Esophagus muscularis mucosa (tissue), 4 donors: Measurements from ENCODE around the gene XNDC1N. TPM values are rescaled to one million over a fixed set of nuclear protein-coding genes. Genes with fewer than 3 reads are reported as not detected.
"Not testable (repeated sequence)": the region's sequence is repeated elsewhere in the genome, so short reads cannot be mapped to it uniquely, and the experiment has no call there.

Source experiments
- DNase-seq: peaks from one replicate; pipeline ENCODE4 v3.0.0-alpha.2; 2017; ENCODE audit errors: extremely low spot score
- H3K27ac ChIP-seq, 4 donors: fragments of 200-600 bp; sonication (generic); replicated peaks in 1 of 4; 1 replicate in 3 of 4; 2 replicates in 1 of 4; pipeline ENCODE4 v1.5.1; 2016 to 2019; ENCODE audit warnings: mild to moderate bottlenecking in 1 of 4
- H3K27me3 ChIP-seq, 4 donors: fragments of 200-600 bp; sonication (generic); one replicate each; pipeline versions ENCODE4 v1.5.1 to v1.6.0; 2016 to 2019
- H3K36me3 ChIP-seq, 4 donors: fragments of 200-600 bp; sonication (generic); one replicate each; pipeline ENCODE4 v1.5.1; 2016 to 2019
- H3K4me1 ChIP-seq, 4 donors: fragments of 200-600 bp; sonication (generic); one replicate each; pipeline ENCODE4 v1.5.1; 2016 to 2019
- H3K4me3 ChIP-seq, 4 donors: fragments of 200-600 bp; sonication (generic); 1 replicate in 2 of 4; 2 replicates in 2 of 4; pipeline ENCODE4 v1.5.1; 2016 to 2019; ENCODE audit warnings: mild to moderate bottlenecking in 4 of 4, moderate library complexity in 1 of 4
- H3K9me3 ChIP-seq, 4 donors: fragments of 200-600 bp; sonication (generic); 1 replicate in 3 of 4; 2 replicates in 1 of 4; pipeline ENCODE4 v1.5.1; 2016 to 2019
- EP300 ChIP-seq: sonication (generic); formaldehyde crosslinking; IDR thresholded peaks from one replicate; pipeline ENCODE4 v1.6.1; 2017; ENCODE audit warnings: antibody characterized with exemption
- POLR2A ChIP-seq: fragments of 450-650 bp; IDR thresholded peaks from one replicate; pipeline ENCODE4 v1.6.1; 2017; ENCODE audit warnings: antibody characterized with exemption, moderate library complexity, mild to moderate bottlenecking, low read depth
- POLR2AphosphoS5 ChIP-seq, 2 donors: sonication (generic); formaldehyde crosslinking; IDR thresholded peaks; one replicate each; pipeline ENCODE4 v1.6.1; 2017; ENCODE audit warnings: antibody characterized with exemption in 2 of 2
- WGBS: methylation state at CpG from one replicate; pipeline ENCODE4 v1.1.5; 2018; 5-methylcytosine and 5-hydroxymethylcytosine counted together
- intact Hi-C: fragments of 100-400 bp; cut with DNase I; formaldehyde crosslinking; loops from one replicate; pipeline ENCODE4 v1.15.1; 2023
- total RNA-seq, 4 donors: library from RNA; depleted of rRNA; stranded (reverse); fragments of >200 nt; gene quantifications; one replicate each; pipeline versions ENCODE4 v1.1.0 to v1.2.1, GENCODE V29; 2016
- TF ChIP-seq, protein P1 (sequence below), 3 experiments: fragments of 200-600 bp in 2 of 3; fragments of 450-650 bp in 1 of 3; sonication (generic) in 2 of 3; IDR thresholded peaks; one replicate each; pipeline ENCODE4 v1.5.1; 2017 to 2019; ENCODE audit warnings: antibody characterized with exemption in 3 of 3, mild to moderate bottlenecking in 2 of 3, moderate library complexity in 1 of 3

XNDC1N gene
- total RNA-seq, 4 donors from 2014 or later, result 5.6 to 10.4 (median 8.8) TPM

DNA sequence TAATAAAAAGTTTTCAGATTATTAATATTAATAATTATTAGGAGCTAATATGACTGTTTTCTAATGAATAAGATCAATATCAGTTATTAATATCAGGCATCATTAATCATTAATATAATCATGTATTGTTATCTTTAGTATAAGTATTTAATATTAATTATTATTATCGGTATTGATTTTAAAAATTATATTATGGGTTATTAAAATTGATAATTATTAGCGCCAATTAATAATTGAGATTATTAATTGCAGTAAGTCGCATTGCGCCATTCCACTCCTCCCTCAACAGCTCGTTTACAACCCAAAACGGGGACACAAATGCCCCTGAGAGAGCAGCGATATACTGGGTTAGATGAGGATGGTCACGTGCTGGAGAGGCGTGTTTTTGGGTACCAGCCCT is 20.2 kb downstream of the XNDC1N start:
- WGBS, result 92% methylated on average over 9 of the region's 9 CpGs

DNA sequence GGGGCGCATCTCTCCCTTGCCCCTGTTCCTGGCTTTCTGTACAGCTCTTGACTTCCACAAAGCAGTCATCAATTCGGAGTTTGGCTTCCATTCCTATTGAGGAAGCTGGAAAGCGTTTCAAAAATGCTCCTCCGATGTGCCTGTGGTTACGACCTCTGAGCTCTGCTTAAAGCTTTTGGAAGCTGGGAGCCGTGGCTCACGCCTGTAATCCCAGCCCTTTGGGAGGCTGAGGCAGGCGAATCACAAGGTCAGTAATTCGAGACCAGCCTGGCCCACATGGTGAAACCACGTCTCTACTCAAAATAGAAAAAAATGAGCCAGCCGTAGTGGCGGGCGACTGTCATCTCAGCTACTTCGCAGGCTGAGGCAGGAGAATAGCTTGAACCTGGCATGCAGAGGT is 27.3 kb downstream of the XNDC1N start:
- DNase-seq, result not testable (repeated sequence)
- peaks cover 0 to 32% (median 4%) of the 10 kb centered on the region in 4 donors for H3K36me3 ChIP-seq

More for the DNA sequence above, 20.2 kb downstream of the XNDC1N start:
- no peaks in the 10 kb centered on the region for H3K27me3 ChIP-seq
- no peaks in the 10 kb centered on the region for H3K9me3 ChIP-seq
- no peak overlapping the region for H3K27ac ChIP-seq
- DNase-seq, result no peak
- peaks cover 4 to 54% (median 24%) of the 10 kb centered on the region in 4 donors for H3K36me3 ChIP-seq
- H3K4me1 ChIP-seq, result no peaks in the 10 kb centered on the region
- no peak for TF ChIP-seq POLR2AphosphoS5 (IDR thresholded peaks at IDR 0.05)
- TF ChIP-seq POLR2A, result no peak
- TF ChIP-seq, protein P1, sequence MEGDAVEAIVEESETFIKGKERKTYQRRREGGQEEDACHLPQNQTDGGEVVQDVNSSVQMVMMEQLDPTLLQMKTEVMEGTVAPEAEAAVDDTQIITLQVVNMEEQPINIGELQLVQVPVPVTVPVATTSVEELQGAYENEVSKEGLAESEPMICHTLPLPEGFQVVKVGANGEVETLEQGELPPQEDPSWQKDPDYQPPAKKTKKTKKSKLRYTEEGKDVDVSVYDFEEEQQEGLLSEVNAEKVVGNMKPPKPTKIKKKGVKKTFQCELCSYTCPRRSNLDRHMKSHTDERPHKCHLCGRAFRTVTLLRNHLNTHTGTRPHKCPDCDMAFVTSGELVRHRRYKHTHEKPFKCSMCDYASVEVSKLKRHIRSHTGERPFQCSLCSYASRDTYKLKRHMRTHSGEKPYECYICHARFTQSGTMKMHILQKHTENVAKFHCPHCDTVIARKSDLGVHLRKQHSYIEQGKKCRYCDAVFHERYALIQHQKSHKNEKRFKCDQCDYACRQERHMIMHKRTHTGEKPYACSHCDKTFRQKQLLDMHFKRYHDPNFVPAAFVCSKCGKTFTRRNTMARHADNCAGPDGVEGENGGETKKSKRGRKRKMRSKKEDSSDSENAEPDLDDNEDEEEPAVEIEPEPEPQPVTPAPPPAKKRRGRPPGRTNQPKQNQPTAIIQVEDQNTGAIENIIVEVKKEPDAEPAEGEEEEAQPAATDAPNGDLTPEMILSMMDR (IDR thresholded peaks at IDR 0.05), result no peak
- no peak for TF ChIP-seq EP300
- H3K4me3 ChIP-seq, result no peak overlapping the region
- intact Hi-C loops, result no loop called here

DNA sequence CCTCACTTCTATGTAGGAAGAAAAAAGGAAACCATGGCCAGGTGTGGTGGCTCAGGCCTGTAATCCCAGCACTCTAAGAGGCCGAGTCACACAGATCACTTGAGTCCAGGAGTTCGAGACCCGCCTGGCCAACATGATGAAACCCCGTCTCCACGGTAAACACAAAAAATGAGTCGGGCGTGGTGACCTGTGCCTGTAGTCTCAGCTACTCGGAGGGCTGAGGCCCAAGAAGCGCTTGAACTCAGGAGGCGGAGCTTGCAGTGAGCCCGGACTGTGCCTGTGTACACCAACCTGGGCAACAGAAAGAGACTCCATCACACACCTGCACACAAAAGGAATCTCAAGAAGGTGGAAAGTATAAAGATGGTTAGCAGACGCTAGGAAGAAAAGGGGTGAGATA is 32.4 kb downstream of the XNDC1N start:
- no peaks in the 10 kb centered on the region for H3K4me1 ChIP-seq
- 95% methylated on average over 12 of the region's 12 CpGs for WGBS
- no peaks in the 10 kb centered on the region for H3K27me3 ChIP-seq
- H3K4me3 ChIP-seq, result no peak overlapping the region
- intact Hi-C loops, result no loop called here
- no peaks in the 10 kb centered on the region for H3K9me3 ChIP-seq
- no peak for DNase-seq
- TF ChIP-seq POLR2A (no peak), POLR2AphosphoS5 (IDR thresholded peaks at IDR 0.05) (no peak), EP300 (no peak)
- TF ChIP-seq, protein P1 (IDR thresholded peaks at IDR 0.05), result no peak
- peaks cover 0 to 7% (median 0%) of the 10 kb centered on the region in 4 donors for H3K36me3 ChIP-seq
- no peak overlapping the region for H3K27ac ChIP-seq

More for the DNA sequence above, 27.3 kb downstream of the XNDC1N start:
- intact Hi-C loops, H3K9me3 ChIP-seq, H3K4me1 ChIP-seq, H3K27ac ChIP-seq, H3K4me3 ChIP-seq, H3K27me3 ChIP-seq: not testable (repeated sequence)
- WGBS, result 77% methylated on average over 14 of the region's 14 CpGs

DNA sequence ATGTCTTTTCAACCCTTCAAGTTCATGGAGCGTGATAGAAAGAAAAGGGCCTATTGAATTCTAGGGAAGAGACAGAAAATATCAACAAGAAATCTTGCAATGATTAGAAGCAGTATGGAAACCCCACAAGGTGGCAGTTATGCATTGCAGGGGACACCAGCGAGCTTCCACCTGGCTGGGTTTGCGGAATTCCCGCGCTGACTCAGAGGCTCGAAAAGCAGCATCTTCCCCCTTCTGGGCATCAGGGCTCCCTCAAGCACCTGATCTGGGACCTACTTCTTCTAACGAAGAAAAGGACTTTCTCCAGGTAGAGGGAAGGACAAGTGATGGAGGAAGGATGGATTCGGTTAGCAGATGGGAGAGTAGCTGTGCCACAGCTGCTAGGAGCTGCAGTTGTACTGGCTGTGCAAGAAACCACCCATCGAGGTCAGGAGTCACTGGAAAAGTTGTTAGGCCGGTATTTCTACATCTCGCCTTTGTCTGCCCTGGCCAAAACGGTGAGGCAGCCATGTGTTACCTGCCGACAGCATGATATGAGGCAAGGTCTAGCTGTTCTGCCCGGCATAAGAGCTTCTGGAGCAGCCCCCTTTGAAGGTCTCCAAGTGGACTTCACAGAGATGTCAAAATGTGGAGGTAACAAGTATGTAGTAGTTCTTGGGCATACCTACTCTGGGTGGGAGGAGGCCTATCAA is 39.1 kb downstream of the XNDC1N start:
- H3K27ac ChIP-seq, H3K4me1 ChIP-seq, H3K9me3 ChIP-seq, H3K27me3 ChIP-seq, intact Hi-C loops, H3K4me3 ChIP-seq, DNase-seq, H3K36me3 ChIP-seq: not testable (repeated sequence)
- 95% methylated on average over 13 of the region's 14 CpGs for WGBS

DNA sequence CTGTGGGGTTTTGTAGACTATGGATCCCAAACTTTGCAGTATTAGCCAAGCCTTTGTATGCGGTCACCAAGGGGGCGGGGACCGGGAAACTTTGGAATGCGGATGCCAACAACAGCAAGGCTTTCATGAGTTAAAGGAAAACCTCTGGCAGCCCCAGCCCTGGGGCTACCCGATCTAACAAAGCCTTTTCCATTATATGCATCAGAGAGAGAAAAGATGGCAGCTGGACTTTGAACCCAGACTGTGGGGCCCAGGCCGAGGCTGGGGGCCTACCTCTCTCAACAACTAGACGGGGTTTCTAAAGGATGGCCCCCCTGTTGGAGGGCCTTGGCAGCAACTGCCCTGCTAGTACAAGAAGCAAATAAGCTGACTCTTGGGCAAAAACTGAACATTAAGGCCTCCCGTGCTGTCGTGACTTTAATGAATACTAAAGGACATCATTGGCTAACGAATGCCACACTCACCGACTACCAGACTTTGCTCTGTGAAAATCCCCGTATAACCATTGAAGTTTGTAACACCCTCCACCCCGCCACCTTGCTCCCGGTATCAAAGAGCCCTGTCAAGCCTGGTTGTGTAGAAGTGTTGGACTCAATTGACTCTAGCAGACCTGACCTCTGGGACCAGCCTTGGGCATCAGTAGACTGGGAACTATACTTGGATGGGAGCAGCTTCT is 39.9 kb downstream of the XNDC1N start:
- H3K36me3 ChIP-seq, H3K27me3 ChIP-seq, DNase-seq, H3K4me1 ChIP-seq, H3K27ac ChIP-seq, H3K9me3 ChIP-seq, intact Hi-C loops, H3K4me3 ChIP-seq: not testable (repeated sequence)
- 93% methylated on average over 14 of the region's 14 CpGs for WGBS

DNA sequence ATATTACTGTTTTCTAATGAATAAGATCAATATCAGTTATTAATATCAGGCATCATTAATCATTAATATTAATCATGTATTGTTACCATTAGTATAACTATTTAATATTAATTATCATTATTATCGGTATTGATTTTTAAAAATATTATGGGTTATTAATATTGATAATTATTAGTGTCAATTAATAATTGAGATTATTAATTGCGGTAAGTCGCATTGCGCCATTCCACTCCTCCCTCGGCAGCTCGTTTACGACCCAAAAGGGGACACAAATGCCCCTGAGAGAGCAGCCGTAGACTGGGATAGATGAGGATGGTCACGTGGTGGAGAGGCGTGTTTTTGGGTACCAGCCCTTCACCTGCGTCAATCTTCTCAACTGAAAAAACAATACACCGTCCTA is 42.6 kb downstream of the XNDC1N start:
- H3K27ac ChIP-seq, H3K27me3 ChIP-seq, H3K4me1 ChIP-seq, H3K4me3 ChIP-seq, H3K9me3 ChIP-seq, H3K36me3 ChIP-seq, intact Hi-C loops, DNase-seq: not testable (repeated sequence)
- WGBS, result 98% methylated on average over 12 of the region's 12 CpGs

Other genes with a start within 250 kb of the XNDC1N start
- not detected for gene DEFB108B, start 95.4 kb downstream of the XNDC1N start, total RNA-seq
- gene DEFB131B, start 50.1 kb downstream of the XNDC1N start, total RNA-seq, result not detected
- gene RNF121, start 452 bp upstream of the XNDC1N start, total RNA-seq, result 10 to 100 TPM; 13.7 to 25.9 (median 18.6) TPM
- 1 to 10 TPM; 2.7 to 9.4 (median 5.9) TPM for gene IL18BP, start 70.3 kb upstream of the XNDC1N start, total RNA-seq
- 100 to 1,000 TPM; 214 to 328 (median 272) TPM for gene NUMA1, start 151.9 kb upstream of the XNDC1N start, total RNA-seq
- 10 to 100 TPM in 1 of 4 donors, 1 to 10 TPM in 3; 9.1 to 10.0 (median 9.2) TPM for gene LRRC51, start 152.3 kb upstream of the XNDC1N start, total RNA-seq
- 100 to 1,000 TPM in 2 of 4 donors, 10 to 100 TPM in 2; 86.8 to 103 (median 98.0) TPM for gene LAMTOR1, start 174.7 kb upstream of the XNDC1N start, total RNA-seq
- not detected for gene TOMT, start 177.3 kb upstream of the XNDC1N start, total RNA-seq
- 10 to 100 TPM; 43.5 to 58.1 (median 48.1) TPM for gene ANAPC15, start 184.1 kb upstream of the XNDC1N start, total RNA-seq
- under 1 TPM in 2 of 4 donors, not detected in 2; 0.50 to 0.83 TPM for gene FOLR3, start 207.1 kb upstream of the XNDC1N start, total RNA-seq